Thyroid gland (tissue), 4 donors: Measurements from ENCODE around the gene LIX1. TPM values are rescaled to one million over a fixed set of nuclear protein-coding genes. Genes with fewer than 3 reads are reported as not detected.

Experiments used
- DNase-seq, 2 donors: peaks; one replicate each; pipeline ENCODE4 v3.0.0-alpha.2; 2019
- H3K27ac ChIP-seq, 3 donors: fragments of 200-600 bp; sonication (generic); 1 replicate in 2 of 3; 2 replicates in 1 of 3; pipeline ENCODE4 v1.5.1; 2016 to 2019; ENCODE audit warnings: mild to moderate bottlenecking in 1 of 3, moderate library complexity in 1 of 3
- H3K27me3 ChIP-seq: fragments of 200-600 bp; sonication (generic); one replicate; pipeline ENCODE4 v1.5.1; 2019
- H3K36me3 ChIP-seq, 2 donors: fragments of 200-600 bp; sonication (generic); one replicate each; pipeline ENCODE4 v1.5.1; 2016 to 2019
- H3K4me1 ChIP-seq, 2 donors: fragments of 200-600 bp; sonication (generic); one replicate each; pipeline ENCODE4 v1.5.1; 2017 to 2019
- H3K4me3 ChIP-seq, 3 donors: fragments of 200-600 bp; sonication (generic); replicated peaks in 1 of 3; 1 replicate in 2 of 3; 2 replicates in 1 of 3; pipeline ENCODE4 v1.5.1; 2016; ENCODE audit warnings: mild to moderate bottlenecking in 1 of 3
- H3K9me3 ChIP-seq: fragments of 200-600 bp; sonication (generic); one replicate; pipeline ENCODE4 v1.5.1; 2017
- POLR2A ChIP-seq, 2 donors: fragments of 450-650 bp; IDR thresholded peaks; one replicate each; pipeline ENCODE4 v1.6.1; 2017; ENCODE audit warnings: antibody characterized with exemption in 2 of 2, mild to moderate bottlenecking in 2 of 2, moderate library complexity in 1 of 2
- WGBS, 2 donors: methylation state at CpG; one replicate each; pipeline ENCODE4 v1.1.5; 2017; 5-methylcytosine and 5-hydroxymethylcytosine counted together
- intact Hi-C: fragments of 100-400 bp; cut with DNase I; formaldehyde crosslinking; loops from one replicate; pipeline ENCODE4 v1.15.1; 2023
- total RNA-seq, 4 donors: library from RNA; depleted of rRNA; stranded (reverse); fragments of >200 nt; gene quantifications; one replicate each; pipeline ENCODE4 v1.2.3, GENCODE V29; 2016
- TF ChIP-seq, protein P1 (sequence below), 6 experiments: fragments of 200-600 bp in 3 of 6; fragments of 450-650 bp in 3 of 6; sonication (generic) in 3 of 6; IDR thresholded peaks; one replicate each; pipeline ENCODE4 v1.5.1; 2016 to 2019; ENCODE audit warnings: antibody characterized with exemption in 6 of 6, mild to moderate bottlenecking in 2 of 6, inconsistent platforms in 1 of 6, moderate library complexity in 1 of 6

LIX1 gene
- total RNA-seq, 4 donors from 2014 or later: 0.89 to 5.5 (median 1.7) TPM

DNA sequence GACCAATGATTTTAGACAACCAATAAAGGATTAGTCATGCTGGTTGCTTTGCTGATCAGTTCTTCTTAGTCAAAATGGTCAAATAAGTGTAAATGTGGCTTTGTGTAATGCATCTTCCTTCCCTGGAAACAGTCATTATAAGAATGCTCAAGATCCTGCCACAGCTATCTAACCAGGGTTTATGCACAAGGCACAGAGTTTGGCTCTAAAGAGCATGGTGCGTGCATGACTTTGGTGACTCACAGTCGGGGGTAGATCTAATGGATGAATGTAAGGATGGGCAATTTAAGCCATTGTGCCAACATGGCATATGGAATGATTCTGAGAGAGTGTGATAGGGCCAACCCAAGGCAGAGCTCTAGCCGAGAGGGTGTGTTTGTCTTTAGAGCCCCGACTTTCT lies 6.5 kb downstream of the LIX1 start:
- H3K27me3 ChIP-seq: no peaks in the 10 kb centered on the region
- no peak for DNase-seq
- no peak overlapping the region for H3K4me3 ChIP-seq
- H3K9me3 ChIP-seq: no peaks in the 10 kb centered on the region
- H3K27ac ChIP-seq: no peak overlapping the region
- TF ChIP-seq, protein P1, sequence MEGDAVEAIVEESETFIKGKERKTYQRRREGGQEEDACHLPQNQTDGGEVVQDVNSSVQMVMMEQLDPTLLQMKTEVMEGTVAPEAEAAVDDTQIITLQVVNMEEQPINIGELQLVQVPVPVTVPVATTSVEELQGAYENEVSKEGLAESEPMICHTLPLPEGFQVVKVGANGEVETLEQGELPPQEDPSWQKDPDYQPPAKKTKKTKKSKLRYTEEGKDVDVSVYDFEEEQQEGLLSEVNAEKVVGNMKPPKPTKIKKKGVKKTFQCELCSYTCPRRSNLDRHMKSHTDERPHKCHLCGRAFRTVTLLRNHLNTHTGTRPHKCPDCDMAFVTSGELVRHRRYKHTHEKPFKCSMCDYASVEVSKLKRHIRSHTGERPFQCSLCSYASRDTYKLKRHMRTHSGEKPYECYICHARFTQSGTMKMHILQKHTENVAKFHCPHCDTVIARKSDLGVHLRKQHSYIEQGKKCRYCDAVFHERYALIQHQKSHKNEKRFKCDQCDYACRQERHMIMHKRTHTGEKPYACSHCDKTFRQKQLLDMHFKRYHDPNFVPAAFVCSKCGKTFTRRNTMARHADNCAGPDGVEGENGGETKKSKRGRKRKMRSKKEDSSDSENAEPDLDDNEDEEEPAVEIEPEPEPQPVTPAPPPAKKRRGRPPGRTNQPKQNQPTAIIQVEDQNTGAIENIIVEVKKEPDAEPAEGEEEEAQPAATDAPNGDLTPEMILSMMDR (IDR thresholded peaks at IDR 0.05): no peak
- no peak for TF ChIP-seq POLR2A (IDR thresholded peaks at IDR 0.05)
- no peaks in the 10 kb centered on the region for H3K36me3 ChIP-seq
- intact Hi-C loops: no loop called here
- H3K4me1 ChIP-seq: no peaks in the 10 kb centered on the region
- 91 to 92% methylated on average over 4 of the region's 4 CpGs for WGBS, 2 donors

DNA sequence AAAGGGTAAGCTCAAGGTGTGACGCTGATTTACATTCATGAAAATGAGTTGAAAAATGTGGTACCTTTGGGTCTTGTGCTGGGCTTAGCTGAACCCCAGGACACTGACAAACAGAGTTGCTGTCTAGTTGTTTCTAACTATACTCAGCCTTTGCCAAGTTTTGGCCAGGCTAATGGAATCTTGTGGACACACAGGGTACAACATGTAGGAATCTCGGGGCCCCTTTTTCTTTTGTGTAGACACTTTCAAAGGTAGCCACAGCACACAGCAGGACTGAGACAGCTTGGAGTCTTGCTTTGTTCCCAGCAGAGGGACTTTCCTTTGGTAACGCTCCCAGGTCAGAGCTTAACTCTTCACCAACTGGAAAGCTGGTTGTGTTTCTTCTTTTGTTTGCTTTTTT lies 7.8 kb downstream of the LIX1 start:
- TF ChIP-seq, protein P1 (IDR thresholded peaks at IDR 0.05): no peak
- no peak for TF ChIP-seq POLR2A (IDR thresholded peaks at IDR 0.05)
- Histone ChIP-seq H3K36me3 (no peaks in the 10 kb centered on the region), H3K27me3 (no peaks in the 10 kb centered on the region), H3K27ac (no peak overlapping the region), H3K4me1 (no peaks in the 10 kb centered on the region), H3K4me3 (no peak overlapping the region), H3K9me3 (no peaks in the 10 kb centered on the region)
- WGBS, 2 donors: 76 to 79% methylated on average over 3 of the region's 3 CpGs
- intact Hi-C loops: no loop called here
- no peak for DNase-seq

DNA sequence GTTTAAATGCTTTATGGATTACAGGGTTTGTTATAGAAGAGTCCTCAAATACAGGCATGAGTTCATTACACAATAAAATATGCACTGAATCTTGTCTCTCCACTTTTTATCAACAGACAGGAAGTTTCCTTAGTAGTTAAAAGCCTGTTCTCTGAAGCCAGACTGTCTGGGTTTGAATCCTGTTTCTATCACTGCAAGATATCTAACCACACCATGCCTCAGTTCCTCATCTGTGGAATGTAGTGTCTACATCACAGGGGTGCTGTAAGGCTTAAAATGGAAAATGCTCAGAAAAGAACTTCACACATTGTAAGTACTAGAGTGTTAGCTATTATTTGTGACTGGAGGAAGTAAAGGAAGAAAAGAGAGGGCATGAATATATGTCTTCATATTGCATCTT lies 9.3 kb downstream of the LIX1 start:
- Histone ChIP-seq H3K36me3 (no peaks in the 10 kb centered on the region), H3K4me3 (no peak overlapping the region), H3K27ac (no peak overlapping the region), H3K4me1 (no peaks in the 10 kb centered on the region), H3K9me3 (no peaks in the 10 kb centered on the region), H3K27me3 (no peaks in the 10 kb centered on the region)
- TF ChIP-seq POLR2A (IDR thresholded peaks at IDR 0.05): no peak
- TF ChIP-seq, protein P1 (IDR thresholded peaks at IDR 0.05): no peak
- intact Hi-C loops: no loop called here
- DNase-seq: no peak

DNA sequence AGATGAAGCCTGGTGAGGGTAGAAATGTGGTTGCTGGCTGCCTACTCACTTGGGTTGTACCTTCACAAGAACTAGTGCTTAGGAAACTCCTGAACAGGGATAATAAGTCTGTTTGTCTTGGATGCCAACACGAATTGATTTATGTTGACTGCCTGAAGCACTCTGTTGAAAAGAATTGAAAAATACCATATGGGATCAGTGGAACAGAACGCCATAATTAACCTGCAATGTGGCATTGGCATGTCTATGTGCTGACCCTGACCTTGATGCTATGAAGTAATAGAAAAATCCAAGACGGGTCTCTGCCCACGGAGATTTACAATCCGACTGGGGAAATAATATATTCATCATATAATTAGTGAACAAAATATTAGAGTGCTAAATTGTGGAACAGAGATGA lies 10.5 kb downstream of the LIX1 start:
- H3K27ac ChIP-seq: no peak overlapping the region
- no peaks in the 10 kb centered on the region for H3K27me3 ChIP-seq
- no peak overlapping the region for H3K4me3 ChIP-seq
- H3K9me3 ChIP-seq: no peaks in the 10 kb centered on the region
- intact Hi-C loops: no loop called here
- H3K36me3 ChIP-seq: no peaks in the 10 kb centered on the region
- TF ChIP-seq, protein P1 (IDR thresholded peaks at IDR 0.05): no peak
- no peak for TF ChIP-seq POLR2A (IDR thresholded peaks at IDR 0.05)
- no peaks in the 10 kb centered on the region for H3K4me1 ChIP-seq
- 73 to 80% methylated on average over 5 of the region's 5 CpGs for WGBS, 2 donors
- no peak for DNase-seq

DNA sequence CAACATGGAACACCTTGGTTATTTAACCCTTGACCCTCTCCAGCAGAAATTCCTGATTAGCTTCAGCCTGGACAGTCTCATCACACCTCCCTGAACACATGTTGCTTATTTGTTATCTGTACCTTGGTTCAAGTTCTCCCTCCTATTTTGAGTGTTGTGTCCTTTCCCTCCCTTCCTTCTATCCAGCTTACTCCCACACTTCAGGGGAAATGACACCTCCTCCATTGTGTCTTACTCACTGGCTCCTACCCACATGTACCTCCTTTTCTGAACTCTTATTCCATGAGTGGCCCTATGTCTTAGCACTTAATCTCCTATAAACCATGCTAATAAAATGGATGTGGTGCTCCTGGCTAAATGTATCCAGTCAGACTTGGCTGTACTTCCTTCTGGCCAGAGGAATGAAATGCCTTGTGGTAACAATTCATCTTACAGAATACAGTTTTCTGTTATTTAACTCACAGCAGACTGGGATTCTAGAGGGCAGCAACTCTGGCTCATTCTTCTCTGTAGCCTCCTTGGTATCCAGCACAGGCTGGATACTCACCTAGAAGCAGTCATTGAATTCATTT lies 11.2 kb downstream of the LIX1 start:
- no peaks in the 10 kb centered on the region for H3K36me3 ChIP-seq
- DNase-seq: no peak

More for the DNA sequence above, 11.2 kb downstream of the LIX1 start:
- H3K27ac ChIP-seq: no peak overlapping the region
- no peak overlapping the region for H3K4me3 ChIP-seq
- no peaks in the 10 kb centered on the region for H3K27me3 ChIP-seq
- no peaks in the 10 kb centered on the region for H3K9me3 ChIP-seq
- TF ChIP-seq POLR2A (IDR thresholded peaks at IDR 0.05): no peak
- TF ChIP-seq, protein P1 (IDR thresholded peaks at IDR 0.05): no peak
- intact Hi-C loops: no loop called here
- no peaks in the 10 kb centered on the region for H3K4me1 ChIP-seq
